HG03095 (cell line): ENCODE results near the gene ADCY5.

ENCODE experiments used
- ATAC-seq: cut with Tn5 transposase; IDR thresholded peaks from one replicate; pipeline ENCODE4 v1.9.1; 2021; ENCODE audit warnings: moderate library complexity; ENCODE audit not compliant: unreplicated experiment

Gene ADCY5

DNA sequence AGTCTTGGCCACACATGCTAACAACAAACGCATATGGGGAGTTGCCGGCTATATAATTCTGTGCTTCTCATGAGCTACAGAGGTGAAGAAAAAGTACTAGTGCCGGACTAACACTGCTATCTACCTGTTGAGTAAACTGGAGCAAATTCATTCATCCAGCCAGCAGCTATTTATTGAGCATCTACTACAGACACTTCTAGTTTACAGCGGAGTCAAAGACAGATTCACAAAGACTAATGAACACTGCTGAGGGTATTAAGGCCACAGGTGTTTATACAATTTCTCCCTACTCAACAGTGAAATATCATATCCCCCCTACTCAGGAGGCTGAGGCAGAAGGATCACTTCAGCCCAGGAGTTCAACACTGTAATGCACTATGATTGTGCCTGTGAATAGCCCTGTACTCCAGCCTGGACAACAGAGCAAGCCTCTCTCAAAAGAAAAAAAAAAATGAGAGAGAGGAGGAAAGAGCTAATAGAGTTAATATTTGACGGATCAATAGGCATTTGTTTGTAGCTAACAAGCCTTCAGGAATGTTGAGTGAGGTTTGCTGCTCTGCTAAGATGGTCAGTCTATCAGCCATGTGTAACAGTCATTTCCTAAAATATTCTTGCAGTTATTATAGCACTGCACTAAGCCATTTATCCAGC is 17.8 kb downstream of the ADCY5 start:
- ATAC-seq, result no peak

DNA sequence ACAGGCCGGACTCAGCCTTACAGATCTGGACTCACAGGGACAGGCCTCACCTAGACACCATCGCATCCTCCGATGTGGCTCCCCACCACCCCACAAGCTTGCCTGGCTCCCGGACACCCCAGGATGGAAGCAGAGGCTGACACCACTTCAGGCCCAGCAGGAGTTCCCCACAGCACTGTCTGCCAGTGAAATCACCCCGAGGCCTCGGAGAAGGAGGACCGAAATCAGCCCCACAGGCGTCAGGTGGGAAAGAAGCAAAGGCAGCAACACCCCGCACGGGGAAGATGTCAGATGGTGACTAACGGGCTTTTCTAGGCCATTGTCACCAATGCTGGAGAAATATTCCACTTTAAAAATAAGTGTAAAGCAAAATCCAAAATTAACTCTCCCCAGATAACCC is 18.6 kb downstream of the ADCY5 start:
- no peak for ATAC-seq

DNA sequence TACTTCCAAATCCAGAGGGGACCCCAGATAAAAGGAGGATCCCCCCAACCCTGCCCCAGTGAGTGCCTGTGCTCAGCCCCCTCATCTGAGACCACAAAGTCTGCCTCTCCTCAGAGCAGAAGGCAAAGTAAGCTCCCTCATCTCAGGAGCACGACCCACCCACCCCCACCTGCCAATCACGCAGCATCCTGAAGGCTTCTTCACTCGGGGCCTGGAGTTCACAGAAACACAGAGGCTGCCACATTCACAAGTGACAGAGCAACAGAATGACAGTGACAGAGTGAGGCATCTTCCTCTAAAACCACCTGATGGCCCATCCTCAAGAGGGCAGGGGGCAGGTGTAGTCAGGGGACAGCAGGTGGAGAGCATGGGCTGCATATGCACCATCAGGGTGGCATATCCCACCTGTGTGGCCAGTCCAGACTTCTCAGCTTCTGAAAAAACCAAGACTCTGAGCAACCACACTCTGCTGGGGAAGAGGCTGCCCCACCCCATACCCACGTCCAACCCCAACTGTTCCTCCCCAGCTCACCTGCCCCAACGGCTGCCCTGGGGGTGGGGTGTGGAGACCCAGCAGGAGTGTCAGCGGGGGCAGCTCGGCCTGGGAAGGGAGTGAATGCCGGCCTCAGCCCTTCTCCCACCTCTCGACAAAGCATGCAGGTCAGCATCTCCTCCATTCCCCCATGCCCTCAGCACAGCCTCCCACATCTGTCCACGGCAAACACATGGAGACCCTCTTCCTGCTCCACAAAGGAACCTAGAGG is 19.3 kb downstream of the ADCY5 start:
- no peak for ATAC-seq

DNA sequence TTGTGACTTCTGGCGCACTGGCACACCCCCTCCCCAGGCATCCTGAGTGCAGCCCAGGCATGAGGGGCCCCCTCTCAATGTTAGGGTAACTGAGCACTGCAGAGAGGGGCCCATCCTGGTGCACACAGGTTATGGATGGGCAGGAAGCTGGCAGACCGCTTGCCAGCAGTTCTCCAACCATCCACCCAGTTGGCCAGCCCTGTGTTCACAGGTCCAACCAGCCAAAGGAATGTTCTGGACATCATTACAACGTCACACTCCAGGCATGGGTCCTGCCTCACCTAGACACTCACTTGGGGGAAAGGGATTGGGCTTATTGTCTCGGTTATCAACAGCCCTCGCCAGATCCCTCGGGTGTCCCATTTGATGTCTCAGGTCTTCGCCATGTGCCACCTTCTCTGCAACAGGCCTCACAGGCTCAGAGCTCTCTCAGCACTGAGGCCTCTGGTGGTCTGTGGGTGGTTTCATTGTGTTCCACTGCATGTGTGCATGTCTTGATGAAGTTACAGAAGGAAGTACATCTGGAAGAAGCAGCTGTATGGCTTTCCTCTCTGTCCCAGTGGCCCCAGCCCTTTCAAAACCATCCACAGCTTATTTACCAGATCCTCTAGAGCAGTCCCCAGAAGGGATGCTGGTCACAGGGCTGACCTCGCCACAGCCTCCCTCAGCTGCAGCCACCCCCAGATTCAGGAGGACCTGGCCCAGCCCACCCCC is 23.7 kb downstream of the ADCY5 start:
- ATAC-seq, result no peak

DNA sequence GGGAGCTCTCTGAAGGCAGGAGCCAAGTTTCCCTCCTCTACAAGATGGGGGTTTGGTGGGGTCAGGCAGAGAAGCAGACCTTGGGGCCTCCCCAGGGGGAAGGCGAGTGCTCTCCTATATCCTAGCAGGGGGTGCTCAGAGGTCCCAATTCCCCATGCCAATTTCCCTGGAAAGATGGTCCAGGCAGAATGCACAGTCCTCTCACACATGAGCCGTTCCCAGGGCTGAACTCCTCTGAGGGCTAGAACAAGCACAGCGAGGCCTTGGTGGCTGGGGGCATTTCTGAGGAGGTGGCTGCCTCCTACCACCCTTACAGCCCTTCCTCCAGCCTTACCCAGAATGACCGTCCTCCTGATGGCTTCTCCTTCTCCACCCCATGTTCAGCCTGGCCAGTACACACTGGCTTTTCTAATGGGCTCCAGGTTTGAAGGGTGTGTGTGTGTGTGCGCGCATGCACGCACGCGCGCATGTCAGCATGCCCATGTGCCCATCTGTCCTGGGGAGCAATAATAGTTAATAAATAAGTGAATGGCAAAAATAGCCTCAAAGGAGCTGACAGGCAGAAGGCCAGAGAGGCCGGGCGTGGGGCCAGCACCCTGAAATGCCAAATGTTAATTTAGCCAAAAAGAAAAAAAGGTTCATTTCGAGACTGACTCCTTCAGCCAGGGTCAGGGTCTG is 24.4 kb downstream of the ADCY5 start:
- ATAC-seq, result no peak

DNA sequence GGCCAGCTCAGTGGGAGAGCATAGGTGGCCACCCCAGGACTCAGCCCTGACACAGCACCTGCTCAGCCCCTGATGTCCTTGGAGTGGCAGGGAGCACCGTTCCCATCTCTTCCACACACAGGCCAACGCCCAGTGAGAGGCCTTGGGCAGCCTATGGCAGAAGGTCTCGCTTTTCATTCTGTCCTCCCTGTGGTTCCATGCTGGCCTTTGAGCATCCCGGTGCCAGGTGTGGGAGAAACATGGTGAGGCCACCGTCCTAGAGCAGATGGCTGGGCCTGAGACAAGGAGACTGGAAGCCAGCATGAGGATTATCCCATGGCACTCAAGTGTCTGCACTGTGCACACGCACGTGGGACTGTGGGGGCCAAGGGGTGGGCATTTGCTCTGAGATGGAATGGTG is 25.1 kb downstream of the ADCY5 start:
- ATAC-seq, result no peak

DNA sequence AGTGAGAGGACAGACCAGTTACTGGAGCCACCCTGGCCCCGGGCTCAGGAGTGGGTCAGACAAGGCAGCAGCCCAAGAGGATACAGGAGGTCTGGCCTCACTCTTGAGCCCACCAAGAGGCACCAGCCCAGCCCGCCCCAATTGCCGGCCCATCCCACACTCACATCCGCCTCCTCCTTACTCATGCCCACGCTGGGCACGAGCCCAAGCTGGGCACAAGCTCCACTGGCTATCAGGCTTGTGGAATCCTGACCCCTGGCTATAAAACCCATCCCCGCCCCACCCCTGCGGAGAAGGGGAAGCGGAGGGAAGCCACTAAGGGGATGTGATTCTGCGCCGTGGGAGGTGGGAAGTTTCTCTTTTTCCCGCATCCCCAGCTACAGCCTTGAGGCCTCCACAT is 25.9 kb downstream of the ADCY5 start:
- no peak for ATAC-seq

DNA sequence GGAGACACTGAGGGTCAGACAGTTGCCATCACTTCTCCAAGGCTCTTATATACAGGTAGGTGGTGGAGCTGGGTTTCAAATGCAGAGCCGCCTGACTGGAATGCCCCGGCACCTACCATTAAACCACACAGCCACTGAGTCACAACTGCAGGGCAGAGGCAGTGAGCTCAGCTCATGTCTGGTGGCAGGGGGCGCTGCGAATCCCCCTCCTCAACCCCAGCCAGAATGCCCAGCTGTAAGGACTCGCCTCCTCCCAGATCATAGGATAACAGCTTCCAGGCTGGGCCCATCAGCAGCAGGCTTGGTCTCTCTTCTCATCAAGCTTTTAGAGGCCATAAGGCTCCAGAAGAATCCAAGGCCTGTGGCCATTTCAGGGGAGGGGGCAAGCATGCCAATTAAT is 26.4 kb downstream of the ADCY5 start:
- ATAC-seq, result no peak

DNA sequence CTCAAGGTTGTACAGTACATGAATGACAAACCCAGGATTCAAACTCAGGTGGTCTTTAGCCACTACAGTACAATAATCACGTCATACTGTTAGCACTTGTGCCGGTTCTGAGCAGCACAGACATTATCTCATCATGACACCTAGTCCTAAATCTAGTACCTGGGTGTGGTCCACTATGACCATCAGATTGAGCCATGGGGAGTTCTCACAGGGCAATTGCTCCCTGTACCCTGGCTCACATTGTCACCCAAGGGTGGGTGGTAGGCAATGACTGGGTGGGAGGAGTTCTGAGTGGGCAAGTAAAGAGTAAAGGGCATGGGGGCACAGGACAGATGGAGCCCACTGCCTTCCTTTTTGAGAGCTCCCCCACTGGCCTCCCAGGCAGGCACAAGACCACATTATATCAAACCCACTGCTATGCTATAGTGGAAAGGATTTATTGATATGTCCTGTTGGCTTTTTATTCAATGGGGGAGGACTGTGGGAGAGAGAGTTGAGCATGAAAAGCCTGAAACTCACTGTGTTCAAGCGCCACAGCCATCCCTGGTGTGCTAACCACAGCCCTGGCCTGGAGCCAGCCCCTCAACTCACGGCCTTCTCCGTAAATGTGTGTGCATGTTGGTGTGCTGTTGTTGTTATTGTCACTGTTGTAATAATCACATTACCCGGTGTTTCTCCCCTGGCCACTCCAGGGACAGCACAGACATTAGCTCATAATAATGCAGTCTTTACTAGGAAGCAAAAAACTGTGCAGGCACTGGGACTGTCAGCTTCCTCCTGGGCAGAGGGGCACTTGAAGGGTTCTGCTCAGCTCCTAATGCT is 27.3 kb downstream of the ADCY5 start:
- ATAC-seq, result no peak

DNA sequence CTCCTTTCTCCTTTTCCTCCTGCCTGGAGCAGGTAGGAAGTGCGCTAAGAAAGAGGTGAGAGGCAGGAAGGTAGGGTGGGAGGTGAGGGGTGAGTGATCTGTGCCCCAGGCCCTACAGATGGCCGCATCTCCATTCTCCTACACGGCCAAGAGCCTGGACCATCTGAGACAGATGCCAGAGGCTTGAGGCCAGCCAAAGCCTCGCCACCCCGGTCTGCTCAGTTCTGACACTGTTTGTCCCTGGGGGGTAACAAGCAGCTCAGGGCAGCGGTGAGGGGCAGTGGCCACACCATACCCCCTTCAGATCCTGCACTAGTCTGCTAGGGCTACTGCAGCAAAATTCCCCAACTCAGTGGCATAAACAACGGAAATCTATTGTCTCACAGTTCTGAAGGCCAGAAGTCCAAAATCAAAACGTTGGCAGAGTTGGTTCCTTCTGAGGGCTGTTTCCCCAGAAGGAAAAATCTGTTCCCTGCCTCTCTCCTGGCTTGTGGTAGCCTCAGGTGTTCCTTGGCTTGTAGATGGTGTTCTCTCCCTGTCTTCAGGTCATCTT is 28.4 kb downstream of the ADCY5 start:
- ATAC-seq, result no peak

DNA sequence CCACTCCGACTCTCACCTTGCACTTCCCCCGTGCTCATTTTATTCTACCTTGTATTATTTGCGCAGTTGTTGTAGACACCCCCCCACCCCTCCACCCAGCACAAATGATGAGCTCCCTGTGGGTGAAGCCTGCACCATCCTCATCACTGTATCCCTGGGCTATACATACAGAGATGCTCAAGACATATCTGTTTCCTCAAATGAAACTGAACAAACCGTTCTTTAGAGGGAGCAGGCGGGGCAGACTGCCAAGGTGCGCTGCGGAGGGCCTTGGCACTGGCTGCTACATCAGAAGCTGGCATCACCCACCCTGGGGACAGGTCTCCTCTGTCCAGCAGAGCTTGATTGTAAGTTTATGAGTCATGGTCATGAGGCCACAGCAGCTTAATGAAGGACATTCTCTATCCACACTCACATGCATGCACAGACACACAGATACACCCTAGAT is 29.0 kb downstream of the ADCY5 start:
- no peak for ATAC-seq

DNA sequence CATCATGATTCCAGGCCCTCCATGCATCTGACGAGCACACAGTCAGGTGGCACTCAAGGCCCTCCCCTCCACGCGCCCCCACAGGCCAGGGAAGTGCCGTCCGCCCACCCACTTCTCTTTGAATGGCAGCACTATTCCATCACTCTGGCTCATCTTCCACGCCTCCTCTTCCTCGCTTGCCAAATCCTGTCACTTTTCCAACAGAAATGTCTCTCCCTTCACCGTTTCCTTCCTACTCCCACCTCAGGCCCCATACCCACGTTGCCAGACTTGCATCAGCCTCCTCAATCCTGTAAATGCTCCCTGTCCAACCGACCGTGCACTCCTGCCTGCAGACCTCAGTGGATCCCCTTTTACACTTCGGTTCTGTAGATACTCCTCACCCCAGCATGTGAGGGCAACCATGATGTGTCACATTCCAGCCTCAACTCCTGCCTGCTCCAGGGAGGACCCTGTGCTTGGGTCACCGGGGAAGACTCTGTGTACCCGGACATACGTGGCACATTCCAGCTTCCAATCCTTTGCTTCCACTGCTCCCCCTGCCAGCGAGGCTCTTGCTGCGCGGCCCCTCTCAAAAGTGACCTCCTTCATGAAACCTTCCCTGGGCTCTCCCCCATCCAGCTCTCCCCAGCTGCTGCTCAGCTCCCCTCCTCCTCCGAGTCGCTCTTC is 29.6 kb downstream of the ADCY5 start:
- ATAC-seq, result no peak

DNA sequence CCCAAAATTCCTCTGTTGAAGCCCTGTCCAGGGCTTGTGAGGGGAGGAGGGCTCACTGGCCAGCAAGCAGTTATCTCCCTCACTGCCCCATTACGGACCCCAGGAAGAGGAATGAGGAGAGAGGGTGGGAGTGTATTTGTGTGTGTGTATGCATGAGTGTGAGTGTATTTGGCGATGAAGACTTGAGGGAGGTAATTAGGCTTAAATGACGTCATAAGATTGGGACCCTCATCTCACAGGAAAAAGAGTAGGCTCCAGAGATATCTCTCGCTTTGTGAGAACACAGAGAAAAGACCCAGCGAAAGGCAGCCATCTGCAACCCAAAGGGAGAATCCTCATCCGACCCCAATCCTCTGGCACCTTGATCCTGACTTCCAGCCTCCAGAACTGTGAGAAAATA is 32.2 kb downstream of the ADCY5 start:
- no peak for ATAC-seq

DNA sequence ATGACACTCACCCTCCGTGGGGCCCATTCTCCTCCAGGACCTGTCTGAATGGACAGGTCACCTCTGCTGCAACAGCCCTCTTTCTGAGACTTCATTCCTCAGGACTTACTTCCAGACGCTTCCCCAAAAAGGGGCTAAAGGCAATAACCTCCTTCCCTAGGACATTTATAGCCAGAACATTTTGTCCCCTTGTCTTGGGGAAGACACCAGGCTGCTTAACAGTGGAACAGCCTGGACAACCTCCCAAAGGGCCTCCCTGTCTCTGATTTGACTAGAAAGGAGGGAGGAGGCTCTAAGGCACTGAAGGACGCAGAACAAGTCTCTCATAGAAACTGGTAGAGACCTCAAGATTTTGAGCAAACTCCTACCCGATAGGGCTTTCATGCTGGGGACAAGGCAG is 32.7 kb downstream of the ADCY5 start:
- ATAC-seq, result no peak

DNA sequence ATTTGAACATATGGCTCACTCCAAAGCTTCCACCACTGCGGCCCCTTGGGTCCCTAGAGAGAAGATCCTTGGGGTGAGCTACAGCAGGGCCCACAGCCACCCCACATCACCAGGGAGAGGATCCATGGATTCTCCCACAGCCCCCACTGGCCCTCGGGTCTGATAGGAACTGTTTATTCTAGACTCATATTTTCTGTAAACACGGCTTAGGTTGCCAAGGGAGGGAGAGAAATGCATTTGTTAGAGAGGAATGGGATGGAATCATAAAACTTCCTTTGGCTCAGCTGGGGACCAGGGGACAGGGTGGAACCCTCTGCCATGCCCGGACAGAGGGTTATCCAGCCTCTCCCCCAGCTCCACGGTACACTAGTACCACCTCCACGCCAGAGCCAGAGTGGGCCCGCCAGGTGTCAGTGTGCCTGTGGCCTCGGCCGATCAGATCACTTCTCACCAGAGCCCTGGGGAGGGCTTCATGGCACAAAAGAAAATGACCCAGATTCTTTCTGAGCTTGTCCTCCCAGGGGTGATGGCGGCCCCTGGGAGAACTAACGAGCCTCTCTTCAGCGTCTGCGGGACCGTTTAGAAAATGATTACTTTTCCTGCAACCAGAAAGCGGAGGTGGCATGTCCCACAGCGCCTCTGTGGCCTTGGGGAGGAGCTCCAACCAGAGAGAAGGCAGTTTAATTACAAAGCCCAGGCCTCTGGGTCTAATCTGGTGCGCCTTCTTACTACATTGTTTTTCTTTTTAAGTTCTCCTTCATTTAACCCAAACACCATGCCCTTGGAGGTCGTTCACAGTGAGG is 33.7 kb downstream of the ADCY5 start:
- no peak for ATAC-seq

DNA sequence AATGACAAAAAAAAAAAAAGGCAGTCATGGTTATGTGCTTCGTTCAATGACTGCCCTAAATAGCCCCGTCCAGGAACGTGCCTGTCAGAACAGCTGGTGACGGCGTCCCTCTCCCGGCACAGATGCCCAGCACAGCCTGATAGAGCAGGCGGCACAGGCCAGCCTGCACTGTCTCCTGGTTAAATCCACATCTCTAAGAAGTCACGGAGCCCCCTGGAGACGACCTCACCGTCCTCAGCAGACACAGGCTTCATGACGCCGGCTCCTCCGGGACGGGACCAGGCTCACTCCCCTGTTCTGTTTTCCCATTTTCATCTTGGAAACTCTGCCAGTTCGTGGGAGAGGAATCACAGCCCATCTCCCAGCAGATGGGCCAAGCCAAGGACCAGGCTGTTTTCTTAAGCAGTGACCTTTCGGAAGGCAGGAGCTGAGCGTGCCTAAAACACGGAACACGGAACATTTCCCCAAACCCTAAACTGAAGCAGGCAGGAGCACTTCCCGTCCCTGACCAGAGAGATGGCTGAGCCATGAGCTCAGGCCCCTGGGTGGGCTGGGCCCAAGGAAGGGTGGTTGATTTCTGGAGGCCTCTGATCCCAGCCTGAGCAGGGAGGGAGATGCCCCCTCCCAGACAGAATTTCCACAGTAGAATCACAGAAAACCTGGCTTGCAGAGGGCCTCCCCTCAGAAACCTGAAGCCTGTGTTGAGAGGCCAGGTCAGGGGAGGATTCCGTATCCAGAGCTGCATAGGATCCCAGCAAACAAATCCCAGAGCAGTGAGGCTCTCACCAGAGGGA is 35.9 kb downstream of the ADCY5 start:
- ATAC-seq, result no peak

DNA sequence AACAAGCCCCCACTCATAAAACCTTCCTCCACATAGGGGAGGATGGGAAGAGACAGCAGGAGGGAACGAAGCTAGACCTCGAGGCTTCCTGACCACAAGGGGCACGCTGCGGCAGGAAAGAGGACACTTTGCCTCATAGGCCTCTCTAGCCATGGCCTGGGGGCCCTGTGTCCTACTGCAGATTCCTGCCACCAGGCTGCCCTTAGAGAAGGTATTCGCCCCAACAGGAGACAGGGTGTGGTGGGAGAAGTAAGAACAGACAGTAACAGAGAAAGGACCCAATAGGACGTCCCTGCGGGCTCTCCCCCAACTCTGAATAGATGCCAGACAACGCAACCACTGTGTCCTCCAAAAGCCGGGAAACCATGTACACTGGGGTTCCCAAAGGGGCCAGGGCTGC is 36.8 kb downstream of the ADCY5 start:
- ATAC-seq, result no peak

DNA sequence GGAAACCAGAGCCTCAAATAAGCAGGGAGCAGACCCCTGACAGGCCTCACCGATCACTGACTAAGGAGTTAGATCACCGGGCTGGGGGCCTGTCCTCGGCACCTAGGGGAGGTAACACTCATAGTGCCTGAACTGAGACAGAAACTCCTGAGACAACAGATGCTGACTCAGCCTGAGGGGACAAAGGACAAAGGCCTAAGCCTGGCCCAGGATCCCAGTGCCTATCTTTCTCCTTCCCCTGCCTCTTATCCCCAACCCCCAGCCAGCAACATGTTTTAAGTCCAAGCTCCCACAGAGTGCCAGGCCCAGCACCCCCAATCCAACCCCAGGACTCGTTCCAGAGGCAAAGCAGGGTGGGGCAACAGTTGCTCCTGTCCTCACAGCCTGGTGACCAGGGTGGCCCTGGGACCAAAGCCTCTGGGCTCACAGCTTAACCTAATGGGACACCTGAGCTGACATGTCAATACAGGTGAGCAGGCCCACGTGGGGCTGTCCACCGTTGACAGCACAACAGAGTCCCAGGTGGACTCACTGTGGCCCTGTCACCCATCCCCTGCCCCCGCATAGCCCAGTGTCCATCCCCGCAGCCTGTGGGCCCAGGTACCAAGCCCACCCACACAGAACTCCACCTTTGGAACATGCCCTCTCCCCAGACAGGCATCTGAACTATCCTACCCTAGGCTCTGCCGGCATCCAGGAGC is 37.4 kb downstream of the ADCY5 start:
- no peak for ATAC-seq
